ENCODE measurements around the gene DGKB. TPM values are rescaled to one million over a fixed set of nuclear protein-coding genes. Genes with fewer than 3 reads are reported as not detected.

The DGKB gene
- not detected in 2 replicates for total RNA-seq

GRCh38 chr7:14902589-14903067 is at the start of gene DGKB:
Gene DGKB, minus strand, starts transcription at chr7:14902751.

